GM20000 (cell line): Measurements from ENCODE around the gene IDI2.
"Not testable (repeated sequence)": the region's sequence is repeated elsewhere in the genome, so short reads cannot be mapped to it uniquely, and the experiment has no call there.

Experiments used
- DNase-seq: peaks from one replicate; pipeline ENCODE4 v3.0.0; 2012; ENCODE audit warnings: low spot score
- CTCF ChIP-seq: IDR thresholded peaks from 2 replicates; pipeline ENCODE4 v1.5.1; 2012; ENCODE audit warnings: mild to moderate bottlenecking, control low read depth; ENCODE audit errors: extremely low read depth, missing control alignments

Gene IDI2

GRCh38 chr10:1022413-1022812 is 3.2 kb downstream of the IDI2 start:
- DNase-seq = no peak
- TF ChIP-seq CTCF = no peak

GRCh38 chr10:1020958-1021357 is 4.7 kb downstream of the IDI2 start:
- DNase-seq = no peak
- TF ChIP-seq CTCF = no peak

- no peak for TF ChIP-seq CTCF
- DNase-seq = no peak
Observed at GRCh38 chr10:1020460-1020859, 5.2 kb downstream of the IDI2 start.

- no peak for DNase-seq
- no peak for TF ChIP-seq CTCF
Observed at GRCh38 chr10:1019362-1019761, 6.3 kb downstream of the IDI2 start.

GRCh38 chr10:1015688-1016087 is 10.0 kb downstream of the IDI2 start:
- no peak for DNase-seq

GRCh38 chr10:1011696-1012095 is 14.0 kb downstream of the IDI2 start:
- TF ChIP-seq CTCF = no peak
- no peak for DNase-seq

More at GRCh38 chr10:1015688-1016087, 10.0 kb downstream of the IDI2 start:
- no peak for TF ChIP-seq CTCF

- TF ChIP-seq CTCF = no peak
- DNase-seq = no peak
Observed at GRCh38 chr10:1010703-1011102, 15.0 kb downstream of the IDI2 start.

GRCh38 chr10:1009947-1010346 is 15.7 kb downstream of the IDI2 start:
- DNase-seq = not testable (repeated sequence)
